Stimulated activated CD4-positive, alpha-beta T cell treated with anti-CD3 and anti-CD28 coated beads, Interleukin-2, amount 100 ng/mL, for 4 hours (primary cell): ENCODE results near the gene PRMT7.

Source experiments
- DNase-seq: peaks from one replicate; pipeline ENCODE4 v3.0.0-alpha.2; 2020; ENCODE audit warnings: low read depth

PRMT7 gene

DNA sequence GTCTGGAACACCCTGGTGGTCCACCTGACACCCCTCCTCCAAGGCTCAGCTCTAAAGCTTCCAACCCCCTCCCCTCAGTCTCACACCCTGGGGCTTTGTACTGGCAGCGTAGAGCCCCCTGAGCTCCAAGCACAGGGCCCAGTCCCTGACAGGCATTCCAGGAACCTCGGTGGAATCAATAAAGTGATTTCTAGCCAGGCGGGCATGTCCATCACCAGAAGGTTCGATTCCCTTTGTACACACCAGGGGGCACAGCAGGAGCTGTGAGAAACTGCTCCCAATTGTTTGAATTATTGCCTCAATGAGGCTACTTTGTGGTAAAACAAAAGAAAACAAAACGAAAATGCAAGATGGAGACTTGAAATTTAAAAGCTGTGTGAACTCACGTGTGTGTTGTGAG lies 85.7 kb downstream of the PRMT7 start:
- peak; percentile 42 for DNase-seq

DNA sequence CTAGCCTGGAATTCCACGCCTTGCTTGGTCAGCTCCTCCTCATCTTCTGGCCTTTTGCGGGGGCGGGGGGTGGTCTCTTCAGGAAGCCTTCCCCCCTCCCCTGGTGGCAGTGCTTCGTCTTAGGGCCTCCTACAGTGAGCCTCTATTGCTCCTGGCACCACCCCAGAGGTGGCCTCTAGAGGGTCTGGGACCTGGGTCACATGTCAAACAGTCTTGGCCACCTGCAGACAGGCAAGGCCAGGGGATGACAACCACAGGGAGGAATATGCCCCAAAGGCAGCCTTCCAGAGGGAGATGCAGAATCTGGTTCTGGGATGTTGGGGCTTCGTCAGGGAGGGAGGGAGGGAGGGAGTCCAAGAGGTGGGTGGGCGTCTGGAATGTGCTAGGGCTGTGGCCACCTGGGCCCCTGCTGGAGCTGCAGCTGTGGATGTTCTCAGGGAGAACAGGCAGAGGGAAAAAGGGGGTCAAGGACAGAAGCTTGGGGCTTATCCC lies 86.9 kb downstream of the PRMT7 start:
- no peak for DNase-seq

DNA sequence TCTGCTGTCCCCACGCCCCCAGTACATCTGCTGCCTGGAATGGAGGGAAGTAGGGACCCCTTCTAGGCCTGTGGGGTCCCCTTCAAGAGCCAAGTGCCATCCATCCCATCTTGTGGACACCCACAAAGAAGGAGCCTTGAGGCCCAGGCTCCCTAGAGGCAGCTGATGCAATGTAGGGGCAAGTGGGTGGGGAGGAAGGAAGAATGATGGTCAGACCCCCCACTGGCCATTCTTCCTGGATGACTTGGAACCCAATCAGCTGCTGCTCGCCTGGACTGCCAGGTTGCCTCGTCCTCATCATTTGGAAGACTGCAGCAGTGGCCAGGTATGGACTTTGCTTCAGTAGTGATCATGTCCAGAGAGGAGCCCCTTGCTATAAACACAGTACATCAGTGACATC lies 88.6 kb downstream of the PRMT7 start:
- no peak for DNase-seq

DNA sequence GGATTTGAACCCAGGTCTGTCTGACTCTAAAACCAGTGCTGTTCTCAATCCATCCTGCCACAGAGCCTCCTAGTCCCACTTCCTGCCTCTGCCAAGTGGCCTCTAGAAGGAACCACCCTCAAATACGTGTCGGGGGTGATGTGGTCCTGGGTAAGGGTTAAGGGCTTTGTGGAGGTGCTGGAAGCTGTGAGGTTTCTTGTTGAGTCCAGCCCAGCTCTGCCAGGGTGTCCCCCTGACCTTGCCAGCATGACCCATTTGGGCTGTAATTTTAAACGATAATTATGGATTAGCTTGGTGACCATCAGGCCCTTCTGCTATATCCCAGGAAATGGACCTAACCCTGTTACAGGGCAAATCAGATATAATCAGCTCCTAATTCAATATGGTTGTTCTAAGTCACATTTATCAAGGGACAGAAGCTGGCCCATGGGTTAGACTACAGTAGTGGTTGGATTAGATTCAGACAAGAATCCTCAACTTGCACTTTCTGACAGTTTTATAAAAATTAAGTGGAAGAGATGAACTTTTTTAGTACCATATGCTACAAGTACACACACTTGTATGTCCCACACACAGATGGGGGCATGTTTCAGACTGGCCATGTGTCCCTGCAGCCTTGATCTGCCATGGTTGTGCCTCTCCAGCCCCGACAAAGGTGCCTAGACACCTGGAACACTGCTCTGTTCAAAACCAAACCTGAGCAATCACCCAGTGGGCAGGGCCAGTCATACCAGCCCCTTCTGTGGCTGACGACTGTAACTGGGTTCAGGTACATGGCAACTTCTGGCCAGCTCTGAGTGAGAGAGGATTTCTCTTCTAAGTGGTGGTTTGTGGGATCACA lies 89.5 kb downstream of the PRMT7 start:
- no peak for DNase-seq

DNA sequence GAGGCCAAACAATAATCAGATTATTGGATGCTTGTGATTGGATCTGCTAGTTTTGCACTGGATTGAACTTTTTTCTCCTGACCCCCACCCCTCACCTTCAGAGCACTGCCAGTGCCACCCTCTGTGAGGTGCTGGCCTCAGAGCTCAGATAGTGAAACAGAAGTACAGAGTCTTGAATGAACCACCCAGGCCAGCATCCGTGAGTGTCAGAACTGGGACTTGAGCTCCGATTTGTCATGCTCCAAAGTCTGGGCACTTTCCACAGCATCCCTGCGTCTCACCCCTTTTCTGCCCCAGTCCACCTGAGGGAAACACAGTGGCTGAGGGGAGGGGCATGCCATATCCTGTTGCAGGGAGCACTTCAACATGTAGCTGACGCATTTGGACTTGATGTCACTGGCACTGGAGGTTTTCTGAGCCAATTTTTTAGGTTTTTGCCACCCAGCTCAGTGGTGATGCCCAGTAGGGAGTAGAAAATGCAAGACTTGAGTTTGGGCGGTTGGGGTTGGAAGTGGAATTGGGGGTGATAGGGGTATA lies 90.2 kb downstream of the PRMT7 start:
- DNase-seq: no peak

DNA sequence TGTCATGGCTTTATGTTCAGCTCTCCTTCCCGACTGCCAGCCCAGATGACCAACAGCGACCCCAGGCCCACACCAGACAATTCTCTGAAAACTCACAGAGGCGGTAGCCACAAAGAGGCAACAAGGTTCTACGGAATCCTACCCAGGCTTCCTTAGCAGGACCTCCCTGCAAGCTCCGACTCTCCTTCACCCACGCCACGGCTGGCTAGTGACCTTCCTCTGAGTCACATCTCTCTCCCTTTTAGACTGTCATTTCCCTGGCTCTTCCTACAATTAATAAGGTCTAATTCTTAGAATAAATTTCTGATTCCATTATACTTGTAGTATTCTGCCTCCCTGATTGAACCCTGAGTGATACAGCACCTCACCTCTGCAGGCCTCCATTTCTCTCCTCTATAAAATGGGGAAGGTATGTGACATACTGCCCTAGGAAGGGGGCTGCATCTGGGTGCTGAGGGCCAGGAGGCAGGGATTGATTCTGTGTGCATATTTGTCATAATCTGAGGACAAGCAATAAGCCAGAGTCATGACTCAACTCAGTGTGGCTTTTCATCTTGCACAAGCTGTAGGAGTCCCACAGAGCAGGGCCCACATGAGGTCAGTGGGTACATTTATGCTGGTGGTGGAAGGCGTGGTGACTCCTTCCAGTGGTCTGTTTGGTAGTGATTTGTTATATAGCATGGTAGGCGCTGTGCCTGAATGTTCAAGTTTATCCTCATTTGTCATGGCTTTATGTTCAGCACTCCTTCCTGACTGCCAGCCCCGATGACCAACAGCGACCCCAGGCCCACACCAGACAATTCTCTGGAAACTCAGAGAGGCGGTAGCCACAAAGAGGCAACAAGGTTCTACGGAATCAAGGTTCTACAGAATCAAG lies 91.3 kb downstream of the PRMT7 start:
- DNase-seq: no peak

DNA sequence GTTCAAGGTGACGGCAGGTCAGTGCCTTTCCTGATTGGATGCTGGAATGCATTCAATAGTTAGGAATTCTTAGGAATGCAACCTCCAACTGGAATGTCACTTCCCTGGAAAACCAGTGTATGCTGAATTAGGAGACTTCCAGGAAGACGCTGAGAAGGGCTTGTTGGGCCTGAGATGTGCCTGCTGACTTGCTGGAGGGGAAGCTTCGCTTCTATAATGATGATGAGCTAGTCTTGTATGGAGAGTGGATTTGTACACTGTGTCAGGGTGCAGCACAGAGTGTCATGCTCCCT lies 91.9 kb downstream of the PRMT7 start:
- DNase-seq: no peak

DNA sequence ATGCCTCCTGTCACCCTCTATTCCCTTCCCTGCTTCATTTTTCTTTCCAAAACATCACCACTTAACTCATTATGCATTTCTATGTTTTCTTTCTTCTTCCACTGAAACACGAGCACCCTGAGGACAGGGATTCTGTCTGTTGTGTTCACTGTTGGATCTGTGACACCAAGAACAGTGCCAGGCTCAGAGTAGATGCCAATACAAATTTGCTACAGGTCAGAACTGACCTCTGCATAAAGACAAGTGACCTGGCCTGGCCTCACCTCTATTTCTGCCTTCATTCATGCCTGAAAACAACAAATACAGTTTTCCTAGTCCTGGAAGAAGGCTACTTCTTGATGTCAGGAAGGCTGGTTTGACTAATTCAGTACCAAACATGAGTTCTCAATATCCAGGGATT lies 92.4 kb downstream of the PRMT7 start:
- DNase-seq: no peak

DNA sequence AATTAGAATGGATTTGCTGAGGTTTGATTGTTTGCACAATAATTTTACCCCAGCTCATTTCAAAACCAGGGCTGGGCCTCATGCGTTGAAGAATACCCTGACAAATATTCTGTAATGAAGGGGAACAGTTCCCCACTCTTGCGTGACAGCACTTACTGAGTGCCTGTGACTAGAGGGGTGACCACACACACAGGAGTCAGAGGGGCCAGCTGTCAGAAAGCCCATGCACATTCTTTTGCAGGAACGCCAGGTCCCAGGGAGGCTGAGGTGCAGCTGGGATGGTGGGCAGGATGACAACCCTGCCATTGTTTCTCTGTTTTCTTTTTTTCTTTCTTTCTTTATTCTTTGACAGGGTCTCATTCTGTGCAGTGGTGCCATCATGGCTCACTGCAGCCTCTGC lies 92.9 kb downstream of the PRMT7 start:
- DNase-seq: no peak

DNA sequence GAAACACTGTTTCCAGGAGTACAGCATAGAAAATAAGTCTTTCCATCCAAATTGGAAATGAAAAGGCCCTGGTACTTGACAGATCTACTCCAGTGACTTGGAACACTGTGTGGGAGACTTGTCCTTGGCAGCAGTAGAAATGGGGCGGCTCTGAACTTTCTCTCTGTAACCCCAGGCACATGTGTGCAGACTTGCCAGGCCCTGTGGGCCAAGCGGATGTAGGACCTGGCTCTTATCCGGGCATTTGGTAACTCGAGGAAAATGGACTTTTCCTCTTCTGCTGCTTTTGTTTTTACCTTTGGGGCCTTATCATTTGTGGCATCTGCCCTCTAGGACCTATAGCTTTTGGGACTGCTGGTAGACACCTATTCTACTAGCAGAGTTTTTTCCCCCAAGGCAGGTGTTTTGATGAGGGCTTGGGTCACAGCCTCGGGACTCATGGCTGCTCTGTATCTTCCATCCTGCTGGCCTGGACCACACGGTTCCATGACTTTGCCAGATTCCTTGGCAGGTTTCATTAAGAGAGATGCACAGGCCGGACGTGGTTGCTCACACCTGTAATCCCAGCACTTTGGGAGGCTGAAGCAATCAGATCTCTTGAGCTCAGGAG lies 94.0 kb downstream of the PRMT7 start:
- DNase-seq: no peak

DNA sequence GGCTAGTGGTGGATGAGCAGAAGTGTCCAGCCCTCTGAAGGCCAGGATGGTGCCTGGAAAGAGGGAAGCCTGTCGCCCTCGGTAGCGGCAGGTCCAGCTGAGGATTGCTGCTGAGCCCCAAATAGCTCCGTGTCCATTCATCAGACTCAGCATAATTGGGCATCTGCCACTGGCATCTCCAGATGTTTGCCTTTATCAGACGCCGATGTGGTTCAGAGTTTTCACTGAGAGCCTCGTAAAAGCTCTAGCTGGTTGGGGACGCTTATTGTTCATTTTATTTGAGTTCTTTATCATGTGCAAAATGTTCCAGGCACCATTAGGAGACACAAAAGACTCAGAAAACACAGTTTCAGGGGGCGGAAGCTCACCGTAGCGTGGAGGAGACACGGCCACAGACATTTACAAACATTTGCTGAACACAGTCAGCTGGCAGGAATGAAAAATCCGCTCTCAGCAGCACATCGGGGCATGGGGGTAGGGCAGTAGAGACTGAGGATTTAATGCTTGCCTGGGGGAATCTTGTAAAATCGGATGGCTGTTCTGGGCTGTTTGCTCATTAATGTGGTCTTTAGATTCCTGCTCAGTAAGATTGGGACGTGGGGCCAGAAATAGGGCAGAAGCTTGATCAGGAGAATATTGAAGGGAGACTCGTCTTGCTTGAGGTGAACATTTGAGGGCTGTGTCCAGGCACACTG lies 95.8 kb downstream of the PRMT7 start:
- DNase-seq: no peak
